GM12872 (cell line): Measurements from ENCODE around the gene MAN1A2.

Source experiments
- CTCF ChIP-seq: IDR thresholded peaks from 3 replicates; pipeline ENCODE4 v1.5.1; 2011; ENCODE audit warnings: low read depth, mild to moderate bottlenecking, low read length, moderate library complexity; ENCODE audit not compliant: insufficient read depth

Gene MAN1A2

GRCh38 chr1:117387060-117387633 is 19.9 kb downstream of the MAN1A2 start:
- TF ChIP-seq CTCF: no peak

GRCh38 chr1:117388328-117388727 is 21.1 kb downstream of the MAN1A2 start:
- TF ChIP-seq CTCF: no peak

GRCh38 chr1:117389284-117389683 is 22.0 kb downstream of the MAN1A2 start:
- no peak for TF ChIP-seq CTCF

GRCh38 chr1:117389779-117390178 is 22.5 kb downstream of the MAN1A2 start:
- TF ChIP-seq CTCF: no peak

GRCh38 chr1:117392771-117393170 is 25.5 kb downstream of the MAN1A2 start:
- TF ChIP-seq CTCF: no peak

GRCh38 chr1:117396074-117396473 is 28.8 kb downstream of the MAN1A2 start:
- no peak for TF ChIP-seq CTCF

- TF ChIP-seq CTCF: no peak
Observed at GRCh38 chr1:117396636-117397035, 29.4 kb downstream of the MAN1A2 start.
